Measurements from ENCODE around the gene BMPR1B.

The BMPR1B gene

GRCh38 chr4:94803181-94803580, 45.4 kb downstream of the BMPR1B start:
- H4K91ac ChIP-seq (ENCODE audit: low read depth, low read length, poor library complexity): no peak overlapping the region
- H3K4me1 ChIP-seq (ENCODE audit: control insufficient read depth in 2 of 2, insufficient read depth in 1 of 2, low read depth in 1 of 2, low read length in 2 of 2): peaks cover 2 to 16% of the 10 kb centered on the region in 2 donors
- H3K14ac ChIP-seq (ENCODE audit: low read length): no peak overlapping the region
- H2AK5ac ChIP-seq (ENCODE audit: low read depth, low read length): no peak overlapping the region
- WGBS, 2 donors (ENCODE audit: extremely low coverage in 2 of 2, insufficient read length in 2 of 2, insufficient replicate concordance in 1 of 2): no CpG with 5 or more reads among the region's 2 CpGs
- no peak overlapping the region for H2AFZ ChIP-seq (ENCODE audit: low read length)
- H3K18ac ChIP-seq (ENCODE audit: low read length): no peak overlapping the region
- H3K27ac ChIP-seq (replicated peaks; ENCODE audit: low read length): no peak overlapping the region
- no peaks in the 10 kb centered on the region for H3K9me3 ChIP-seq (replicated peaks in 1 of 2; ENCODE audit: control insufficient read depth in 2 of 2, insufficient read depth in 1 of 2, low read depth in 1 of 2, low read length in 2 of 2)
- no peak overlapping the region for H2BK5ac ChIP-seq (ENCODE audit: low read length)
- no peak overlapping the region for H3K23ac ChIP-seq (ENCODE audit: low read depth, low read length, poor library complexity)
- no peak overlapping the region for H2BK12ac ChIP-seq (ENCODE audit: low read length)
- H3K4me2 ChIP-seq (ENCODE audit: insufficient read depth, low read length, poor library complexity, severe bottlenecking): no peak overlapping the region
- no peaks in the 10 kb centered on the region for H3K27me3 ChIP-seq (ENCODE audit: control insufficient read depth in 3 of 3, insufficient read depth in 3 of 3, low read depth in 1 of 3, low read length in 3 of 3)
- H3K36me3 ChIP-seq (replicated peaks in 1 of 2; ENCODE audit: control insufficient read depth in 2 of 2, insufficient read depth in 2 of 2, low read length in 2 of 2): no peaks in the 10 kb centered on the region
- H3K9ac ChIP-seq (ENCODE audit: low read depth, low read length, poor library complexity): no peak overlapping the region
- H2BK120ac ChIP-seq (ENCODE audit: low read depth, low read length): no peak overlapping the region
- no peak overlapping the region for H3K4me3 ChIP-seq (ENCODE audit: low read length in 2 of 2)
- no peak overlapping the region for H4K8ac ChIP-seq (ENCODE audit: low read depth, low read length)
- H3K4ac ChIP-seq (ENCODE audit: low read length): no peak overlapping the region
- no peak overlapping the region for H2BK15ac ChIP-seq (ENCODE audit: low read length)
- no peak for DNase-seq (ENCODE audit: low spot score)
- no peaks in the 10 kb centered on the region for H3K79me1 ChIP-seq (ENCODE audit: low read depth, low read length)

DNA sequence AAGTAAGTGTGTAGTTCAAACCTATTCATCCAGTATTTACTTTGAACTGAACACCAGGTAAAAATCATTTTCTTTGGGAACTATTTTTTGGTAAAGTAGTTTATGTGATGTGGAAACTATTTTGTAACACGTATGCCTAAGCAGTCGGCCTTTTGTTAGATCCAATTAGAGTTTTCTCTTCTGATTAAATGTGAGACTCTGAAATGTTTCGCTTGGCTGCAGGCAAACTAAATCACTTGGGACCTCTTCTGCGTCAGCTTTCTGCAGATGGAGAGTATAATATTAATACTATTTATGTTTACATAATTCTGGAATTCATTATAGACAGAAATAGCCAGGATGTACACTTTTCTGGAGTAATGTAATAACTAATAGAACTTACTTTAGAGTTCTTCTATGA, 46.9 kb downstream of the BMPR1B start:
- Histone ChIP-seq H2AK5ac (ENCODE audit: low read depth, low read length) (no peak overlapping the region), H3K4me3 (ENCODE audit: low read length in 2 of 2) (no peak overlapping the region), H2BK120ac (ENCODE audit: low read depth, low read length) (no peak overlapping the region), H3K4me1 (ENCODE audit: control insufficient read depth in 2 of 2, insufficient read depth in 1 of 2, low read depth in 1 of 2, low read length in 2 of 2) (peaks cover 1 to 16% of the 10 kb centered on the region in 2 donors), H4K8ac (ENCODE audit: low read depth, low read length) (no peak overlapping the region), H3K4ac (ENCODE audit: low read length) (no peak overlapping the region), H4K91ac (ENCODE audit: low read depth, low read length, poor library complexity) (no peak overlapping the region), H3K23ac (ENCODE audit: low read depth, low read length, poor library complexity) (no peak overlapping the region), H3K79me1 (ENCODE audit: low read depth, low read length) (no peaks in the 10 kb centered on the region), H3K14ac (ENCODE audit: low read length) (no peak overlapping the region), H3K27me3 (ENCODE audit: control insufficient read depth in 3 of 3, insufficient read depth in 3 of 3, low read depth in 1 of 3, low read length in 3 of 3) (no peaks in the 10 kb centered on the region), H3K18ac (ENCODE audit: low read length) (no peak overlapping the region), H2AFZ (ENCODE audit: low read length) (no peak overlapping the region), H2BK12ac (ENCODE audit: low read length) (no peak overlapping the region), H2BK15ac (ENCODE audit: low read length) (no peak overlapping the region), H3K4me2 (ENCODE audit: insufficient read depth, low read length, poor library complexity, severe bottlenecking) (no peak overlapping the region), H3K27ac (replicated peaks; ENCODE audit: low read length) (no peak overlapping the region), H3K36me3 (replicated peaks in 1 of 2; ENCODE audit: control insufficient read depth in 2 of 2, insufficient read depth in 2 of 2, low read length in 2 of 2) (no peaks in the 10 kb centered on the region), H2BK5ac (ENCODE audit: low read length) (no peak overlapping the region), H3K9me3 (replicated peaks in 1 of 2; ENCODE audit: control insufficient read depth in 2 of 2, insufficient read depth in 1 of 2, low read depth in 1 of 2, low read length in 2 of 2) (no peaks in the 10 kb centered on the region), H3K9ac (ENCODE audit: low read depth, low read length, poor library complexity) (no peak overlapping the region)
- WGBS, 2 donors (ENCODE audit: extremely low coverage in 2 of 2, insufficient read length in 2 of 2, insufficient replicate concordance in 1 of 2): no CpG with 5 or more reads among the region's 4 CpGs
- DNase-seq (ENCODE audit: low spot score): no peak

GRCh38 chr4:94806376-94806775, 48.6 kb downstream of the BMPR1B start:
- no peak overlapping the region for H2BK12ac ChIP-seq (ENCODE audit: low read length)
- no peak overlapping the region for H3K23ac ChIP-seq (ENCODE audit: low read depth, low read length, poor library complexity)
- H2BK5ac ChIP-seq (ENCODE audit: low read length): no peak overlapping the region
- no peak overlapping the region for H3K4me3 ChIP-seq (ENCODE audit: low read length in 2 of 2)
- no CpG with 5 or more reads among the region's 2 CpGs for WGBS, 2 donors (ENCODE audit: extremely low coverage in 2 of 2, insufficient read length in 2 of 2, insufficient replicate concordance in 1 of 2)
- no peak overlapping the region for H4K91ac ChIP-seq (ENCODE audit: low read depth, low read length, poor library complexity)
- H3K4ac ChIP-seq (ENCODE audit: low read length): no peak overlapping the region
- H3K36me3 ChIP-seq (replicated peaks in 1 of 2; ENCODE audit: control insufficient read depth in 2 of 2, insufficient read depth in 2 of 2, low read length in 2 of 2): no peaks in the 10 kb centered on the region
- H3K4me2 ChIP-seq (ENCODE audit: insufficient read depth, low read length, poor library complexity, severe bottlenecking): no peak overlapping the region
- no peak overlapping the region for H3K9ac ChIP-seq (ENCODE audit: low read depth, low read length, poor library complexity)
- no peak overlapping the region for H2AFZ ChIP-seq (ENCODE audit: low read length)
- no peak overlapping the region for H4K8ac ChIP-seq (ENCODE audit: low read depth, low read length)
- no peak overlapping the region for H2BK120ac ChIP-seq (ENCODE audit: low read depth, low read length)
- no peak overlapping the region for H2AK5ac ChIP-seq (ENCODE audit: low read depth, low read length)
- no peak overlapping the region for H3K14ac ChIP-seq (ENCODE audit: low read length)
- H3K79me1 ChIP-seq (ENCODE audit: low read depth, low read length): no peaks in the 10 kb centered on the region
- H3K27ac ChIP-seq (replicated peaks; ENCODE audit: low read length): no peak overlapping the region
- no peaks in the 10 kb centered on the region for H3K27me3 ChIP-seq (ENCODE audit: control insufficient read depth in 3 of 3, insufficient read depth in 3 of 3, low read depth in 1 of 3, low read length in 3 of 3)
- H3K18ac ChIP-seq (ENCODE audit: low read length): no peak overlapping the region
- peaks cover 6 to 16% of the 10 kb centered on the region in 2 donors for H3K4me1 ChIP-seq (ENCODE audit: control insufficient read depth in 2 of 2, insufficient read depth in 1 of 2, low read depth in 1 of 2, low read length in 2 of 2)
- H3K9me3 ChIP-seq (replicated peaks in 1 of 2; ENCODE audit: control insufficient read depth in 2 of 2, insufficient read depth in 1 of 2, low read depth in 1 of 2, low read length in 2 of 2): no peaks in the 10 kb centered on the region
- no peak overlapping the region for H2BK15ac ChIP-seq (ENCODE audit: low read length)
- DNase-seq (ENCODE audit: low spot score): no peak

DNA sequence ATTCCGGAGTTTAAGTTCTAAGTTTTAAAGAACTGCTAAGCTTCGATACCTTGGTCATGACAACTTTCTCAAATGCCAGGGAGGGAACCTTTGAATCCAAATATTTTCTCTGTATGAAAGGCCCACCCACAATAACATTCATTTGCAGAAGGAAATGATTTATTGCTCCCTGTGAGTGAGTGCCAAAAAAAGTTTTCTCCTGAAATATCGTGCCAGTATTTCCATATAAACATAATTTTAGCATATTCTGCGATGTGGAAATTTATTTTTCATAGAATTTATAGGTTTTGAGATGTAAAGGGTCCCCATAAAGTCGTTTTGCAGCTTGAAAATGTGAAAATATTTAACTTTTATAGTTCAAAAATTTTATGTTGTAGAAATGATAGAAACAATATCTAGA, 53.9 kb downstream of the BMPR1B start:
- no CpG with 5 or more reads among the region's 5 CpGs for WGBS, 2 donors (ENCODE audit: extremely low coverage in 2 of 2, insufficient read length in 2 of 2, insufficient replicate concordance in 1 of 2)
- Histone ChIP-seq H2BK15ac (ENCODE audit: low read length) (no peak overlapping the region), H3K18ac (ENCODE audit: low read length) (no peak overlapping the region), H2BK5ac (ENCODE audit: low read length) (no peak overlapping the region), H3K9me3 (replicated peaks in 1 of 2; ENCODE audit: control insufficient read depth in 2 of 2, insufficient read depth in 1 of 2, low read depth in 1 of 2, low read length in 2 of 2) (no peaks in the 10 kb centered on the region), H3K4me1 (ENCODE audit: control insufficient read depth in 2 of 2, insufficient read depth in 1 of 2, low read depth in 1 of 2, low read length in 2 of 2) (peaks cover 0 to 8% of the 10 kb centered on the region in 2 donors), H3K4ac (ENCODE audit: low read length) (no peak overlapping the region), H3K14ac (ENCODE audit: low read length) (no peak overlapping the region), H2AK5ac (ENCODE audit: low read depth, low read length) (no peak overlapping the region), H3K4me2 (ENCODE audit: insufficient read depth, low read length, poor library complexity, severe bottlenecking) (no peak overlapping the region), H2BK12ac (ENCODE audit: low read length) (no peak overlapping the region), H2BK120ac (ENCODE audit: low read depth, low read length) (no peak overlapping the region), H3K23ac (ENCODE audit: low read depth, low read length, poor library complexity) (no peak overlapping the region), H2AFZ (ENCODE audit: low read length) (no peak overlapping the region), H3K79me1 (ENCODE audit: low read depth, low read length) (no peaks in the 10 kb centered on the region), H3K27me3 (ENCODE audit: control insufficient read depth in 3 of 3, insufficient read depth in 3 of 3, low read depth in 1 of 3, low read length in 3 of 3) (no peaks in the 10 kb centered on the region), H3K27ac (replicated peaks; ENCODE audit: low read length) (no peak overlapping the region), H4K91ac (ENCODE audit: low read depth, low read length, poor library complexity) (no peak overlapping the region), H4K8ac (ENCODE audit: low read depth, low read length) (no peak overlapping the region), H3K36me3 (replicated peaks in 1 of 2; ENCODE audit: control insufficient read depth in 2 of 2, insufficient read depth in 2 of 2, low read length in 2 of 2) (no peaks in the 10 kb centered on the region), H3K9ac (ENCODE audit: low read depth, low read length, poor library complexity) (no peak overlapping the region), H3K4me3 (ENCODE audit: low read length in 2 of 2) (no peak overlapping the region)
- DNase-seq (ENCODE audit: low spot score): no peak
